ENCODE data around the gene MOB2. TPM values are rescaled to one million over a fixed set of nuclear protein-coding genes. Genes with fewer than 3 reads are reported as not detected.

MOB2 gene
- total RNA-seq, 1 experiment from 2014 or later: 22.7 TPM

- no peak overlapping the region for H2BK120ac ChIP-seq (ENCODE audit: low read depth, low read length, poor library complexity, severe bottlenecking)
- H2BK20ac ChIP-seq (ENCODE audit: low read depth, low read length, poor library complexity, severe bottlenecking): no peak overlapping the region
- no peak overlapping the region for H4K91ac ChIP-seq (ENCODE audit: insufficient read length, low read depth, low read length)
- no peak overlapping the region for H4K5ac ChIP-seq (ENCODE audit: insufficient read length, low read depth, low read length)
- H2BK12ac ChIP-seq (ENCODE audit: insufficient read length, low read depth, low read length): no peak overlapping the region
- Mint-ChIP-seq H3K36me3 (ENCODE audit: insufficient read depth in 1 of 3, low read depth in 3 of 3) (no peaks in the 10 kb centered on the region), H3K27me3 (ENCODE audit: low read depth) (no peaks in the 10 kb centered on the region), H3K4me1 (peaks cover 4 to 17% of the 10 kb centered on the region in 2 experiments), H3K4me3 (no peak overlapping the region), H3K9me3 (no peaks in the 10 kb centered on the region), H3K27ac (no peak overlapping the region)
- peaks cover 2% of the 10 kb centered on the region for H3K79me1 ChIP-seq (ENCODE audit: insufficient read depth, low read depth, low read length, poor library complexity, severe bottlenecking)
- H2BK5ac ChIP-seq (ENCODE audit: insufficient read length, low read length): no peak overlapping the region
- no peaks in the 10 kb centered on the region for H3K23me2 ChIP-seq (ENCODE audit: insufficient read length, low read depth, low read length, poor library complexity, severe bottlenecking)
- no peak overlapping the region for H3K18ac ChIP-seq (ENCODE audit: insufficient read length, low read depth, low read length)
- no peak overlapping the region for H3K4ac ChIP-seq (ENCODE audit: low read depth, low read length)
- no peak overlapping the region for H4K8ac ChIP-seq (replicated peaks; ENCODE audit: insufficient read length, low read depth, low read length)
- no peak overlapping the region for H3K23ac ChIP-seq (ENCODE audit: insufficient read length, low read depth, low read length)
- H3K9ac ChIP-seq (ENCODE audit: extremely low read depth, insufficient read length, low read length): no peak overlapping the region
- WGBS (ENCODE audit: extremely low coverage, insufficient read length, low lambda C conversion rate): no CpG with 5 or more reads among the region's 13 CpGs
- no peak overlapping the region for H3T11ph ChIP-seq (ENCODE audit: low read length)
- H3K27ac ChIP-seq (ENCODE audit: insufficient read length, low read depth, low read length): no peak overlapping the region
- no peak for TF ChIP-seq CTCF (conservative IDR thresholded peaks at IDR 0.05)
- 0 out of 2 replicates have a peak, but pooled peaks cover 1% of the 10 kb centered on the region for H3K27me3 ChIP-seq (ENCODE audit: insufficient read depth, low read length)
- H3K9me3 ChIP-seq (ENCODE audit: control insufficient read depth, low read depth, low read length): no peaks in the 10 kb centered on the region
- no peak overlapping the region for H2AK5ac ChIP-seq (ENCODE audit: insufficient read length, low read length)
- no peaks in the 10 kb centered on the region for H4K20me1 ChIP-seq (ENCODE audit: control insufficient read depth, insufficient read depth, insufficient read length)
- H3K14ac ChIP-seq (ENCODE audit: insufficient read depth, low read length): no peak overlapping the region
- no peaks in the 10 kb centered on the region for H3K4me1 ChIP-seq (ENCODE audit: insufficient read depth, low read length)
- H3K4me2 ChIP-seq (ENCODE audit: insufficient read depth, insufficient read length, low read length): no peak overlapping the region
- H2AFZ ChIP-seq (ENCODE audit: low read length): no peak overlapping the region
- no peak overlapping the region for H3K56ac ChIP-seq (ENCODE audit: insufficient read length, low read depth, low read length)
- no peak overlapping the region for H2BK15ac ChIP-seq (ENCODE audit: low read depth, low read length)
- H3K79me2 ChIP-seq (ENCODE audit: insufficient read depth, low read length): no peaks in the 10 kb centered on the region
- no peak for DNase-seq
These were observed 33.7 kb upstream of the MOB2 start for GRCh38 chr11:1520209-1520662.
